SK-N-SH (cell line): ENCODE measurements around the gene GRK5. TPM values are rescaled to one million over a fixed set of nuclear protein-coding genes. Genes with fewer than 3 reads are reported as not detected.

ENCODE experiments used
- CTCF ChIA-PET: fragments of 300-600, 350-600 bp; formaldehyde crosslinking; extraction: SDS; loops from one replicate; lab custom pipeline; 2021; lab: Yijun Ruan, JAX
- POLR2A ChIA-PET: fragments of 350-600 bp; sonication (Branson Sonifier 250); formaldehyde crosslinking; extraction: SDS; loops from one replicate; lab custom pipeline; 2020; ENCODE audit warnings: antibody characterized with exemption, inconsistent platforms; lab: Yijun Ruan, JAX
- DNase-seq: peaks from one replicate; pipeline ENCODE4 v3.0.0; 2012
- H2AFZ ChIP-seq: fragments of 200-600 bp; sonication (generic); 2 replicates; pipeline ENCODE4 v1.8.1; 2016; ENCODE audit warnings: antibody characterized with exemption, mild to moderate bottlenecking, low read depth
- H3F3A ChIP-seq: fragments of 200-600 bp; sonication (generic); replicated peaks from 2 replicates; pipeline ENCODE3; 2016; ENCODE audit warnings: antibody characterized with exemption, mild to moderate bottlenecking; ENCODE audit not compliant: insufficient read depth
- H3K27ac ChIP-seq, 2 experiments: fragments of 200-500 bp in 1 of 2; fragments of 200-600 bp in 1 of 2; sonication (Bioruptor generic) in 1 of 2; sonication (generic), shearing (Covaris generic) in 1 of 2; 2 replicates each; pipeline versions ENCODE4 v1.5.1 to v1.6.1; 2014 to 2016; ENCODE audit warnings: low read depth in 2 of 2, inconsistent platforms in 1 of 2, low read length in 1 of 2, mild to moderate bottlenecking in 1 of 2, mixed read lengths in 1 of 2
- H3K27me3 ChIP-seq: fragments of 200-600 bp; sonication (generic), shearing (Covaris generic); 2 replicates; pipeline ENCODE4 v1.6.1; 2016; ENCODE audit warnings: mixed run types; ENCODE audit not compliant: insufficient read depth
- H3K36me3 ChIP-seq, 2 experiments: fragments of 200-500 bp in 1 of 2; fragments of 200-600 bp in 1 of 2; sonication (Bioruptor generic) in 1 of 2; sonication (generic) in 1 of 2; replicated peaks in 1 of 2; 2 replicates each; pipeline versions ENCODE3 to v1.5.1; 2014 to 2016; ENCODE audit warnings: low read length in 1 of 2, mild to moderate bottlenecking in 1 of 2; ENCODE audit not compliant: insufficient read depth in 2 of 2, control insufficient read depth in 1 of 2
- H3K4me1 ChIP-seq, 2 experiments: fragments of 200-500 bp in 1 of 2; fragments of 200-600 bp in 1 of 2; sonication (Bioruptor generic) in 1 of 2; sonication (generic), shearing (Covaris generic) in 1 of 2; 2 replicates each; pipeline versions ENCODE4 v1.5.1 to v1.6.1; 2014 to 2016; ENCODE audit warnings: low read depth in 1 of 2, low read length in 1 of 2, mixed run types in 1 of 2; ENCODE audit not compliant: insufficient read depth in 2 of 2, control insufficient read depth in 1 of 2
- H3K4me2 ChIP-seq: fragments of 200-600 bp; sonication (generic), shearing (Covaris generic); 2 replicates; pipeline ENCODE4 v1.6.1; 2017; ENCODE audit warnings: mixed run types
- H3K4me3 ChIP-seq, 2 experiments: fragments of 200-500 bp in 1 of 2; fragments of 200-600 bp in 1 of 2; sonication (Bioruptor generic) in 1 of 2; sonication (generic), shearing (Covaris generic) in 1 of 2; 2 replicates each; pipeline versions ENCODE4 v1.5.1 to v1.8.1; 2014 to 2016; ENCODE audit warnings: low read depth in 2 of 2, inconsistent platforms in 1 of 2, low read length in 1 of 2, mild to moderate bottlenecking in 1 of 2, mixed read lengths in 1 of 2, moderate library complexity in 1 of 2
- H3K79me2 ChIP-seq: fragments of 200-600 bp; sonication (generic); 2 replicates; pipeline ENCODE4 v1.8.1; 2017; ENCODE audit warnings: mild to moderate bottlenecking; ENCODE audit not compliant: insufficient read depth
- H3K9ac ChIP-seq: fragments of 200-600 bp; sonication (generic); 2 replicates; pipeline ENCODE4 v1.6.1; 2017; ENCODE audit warnings: mixed run types
- H3K9me2 ChIP-seq: fragments of 200-600 bp; sonication (generic); 2 replicates; pipeline ENCODE4 v1.6.1; 2017; ENCODE audit warnings: mixed run types
- H3K9me3 ChIP-seq: fragments of 200-600 bp; sonication (generic); 2 replicates; pipeline ENCODE4 v1.6.1; 2017; ENCODE audit warnings: mixed run types, mild to moderate bottlenecking, moderate library complexity
- H4K20me1 ChIP-seq: fragments of 200-600 bp; sonication (generic); 2 replicates; pipeline ENCODE4 v1.6.1; 2017; ENCODE audit warnings: mild to moderate bottlenecking, mixed run types; ENCODE audit not compliant: insufficient read depth
- CHD2 ChIP-seq: fragments of 150-350 bp; IDR thresholded peaks from 2 replicates; pipeline ENCODE4 v1.6.1; 2018; ENCODE audit warnings: low read length; ENCODE audit not compliant: partially characterized antibody
- CTCF ChIP-seq: fragments of 200-600 bp; sonication (generic); IDR thresholded peaks from 2 replicates; pipeline ENCODE4 v1.6.1; 2017; ENCODE audit warnings: antibody characterized with exemption, mild to moderate bottlenecking, moderate library complexity
- ELF1 ChIP-seq: IDR thresholded peaks from 2 replicates; pipeline ENCODE4 v1.4.0; 2012
- EP300 ChIP-seq, 2 experiments: IDR thresholded peaks; 2 replicates each; pipeline versions ENCODE4 v1.4.0 to v1.6.1; 2012; ENCODE audit warnings: borderline replicate concordance in 1 of 2, low read depth in 1 of 2, low read length in 1 of 2
- FOXJ3 ChIP-seq: sonication (generic); formaldehyde crosslinking; IDR thresholded peaks from 2 replicates; pipeline ENCODE4 v1.5.1; 2020; ENCODE audit warnings: mild to moderate bottlenecking, missing genetic modification reagents
- FOXM1 ChIP-seq: IDR thresholded peaks from 2 replicates; pipeline ENCODE4 v1.4.0; 2012; ENCODE audit warnings: low read depth, mild to moderate bottlenecking
- IRF3 ChIP-seq: fragments of 150-350 bp; IDR thresholded peaks from 2 replicates; pipeline ENCODE4 v1.6.1; 2016; ENCODE audit warnings: mild to moderate bottlenecking, low read depth, low read length
- JUND ChIP-seq: IDR thresholded peaks from 2 replicates; pipeline ENCODE4 v1.4.0; 2012
- NFIC ChIP-seq: IDR thresholded peaks from 2 replicates; pipeline ENCODE4 v1.4.0; 2012; ENCODE audit warnings: borderline replicate concordance
- NRF1 ChIP-seq: IDR thresholded peaks from 2 replicates; pipeline ENCODE4 v1.6.1; 2012; ENCODE audit warnings: low read depth, mild to moderate bottlenecking, low read length
- POLR2AphosphoS5 ChIP-seq: IDR thresholded peaks from 2 replicates; pipeline ENCODE4 v1.6.1; 2012; ENCODE audit warnings: low read depth, low read length
- RCOR1 ChIP-seq: fragments of 150-350 bp; IDR thresholded peaks from 2 replicates; pipeline ENCODE4 v1.6.1; 2017; ENCODE audit warnings: antibody characterized with exemption, low read length
- RXRA ChIP-seq: IDR thresholded peaks from 2 replicates; pipeline ENCODE4 v1.4.0; 2012; ENCODE audit warnings: low read depth, mild to moderate bottlenecking, borderline replicate concordance
- SIN3A ChIP-seq: IDR thresholded peaks from 2 replicates; pipeline ENCODE4 v1.6.1; 2012; ENCODE audit warnings: low read depth, mild to moderate bottlenecking, low read length, moderate library complexity, borderline replicate concordance
- TAF1 ChIP-seq: IDR thresholded peaks from 2 replicates; pipeline ENCODE4 v1.6.1; 2012; ENCODE audit warnings: low read depth, mild to moderate bottlenecking, low read length, moderate library complexity, borderline replicate concordance
- TCF12 ChIP-seq: IDR thresholded peaks from 2 replicates; pipeline ENCODE4 v1.4.0; 2012
- TEAD4 ChIP-seq: IDR thresholded peaks from 2 replicates; pipeline ENCODE4 v1.4.0; 2012; ENCODE audit warnings: mild to moderate bottlenecking, borderline replicate concordance; ENCODE audit not compliant: insufficient read depth
- USF1 ChIP-seq: IDR thresholded peaks from 2 replicates; pipeline ENCODE4 v1.4.0; 2012; ENCODE audit warnings: low read depth, borderline replicate concordance
- USF2 ChIP-seq: fragments of 150-350 bp; IDR thresholded peaks from 2 replicates; pipeline ENCODE4 v1.6.1; 2017; ENCODE audit warnings: antibody characterized with exemption, low read length, low read depth, borderline replicate concordance
- WGBS: methylation state at CpG from one replicate; pipeline ENCODE4 v1.1.6; 2017; ENCODE audit warnings: low lambda C conversion rate; 5-methylcytosine and 5-hydroxymethylcytosine counted together
- polyA plus RNA-seq, 3 experiments: library from polyadenylated mRNA; depleted of rRNA; stranded (reverse); fragments of >200 nt; gene quantifications; 2 replicates each; pipeline ENCODE4 v1.2.3, GENCODE V29; 2012

GRK5 gene
- polyA plus RNA-seq, 1 of the 3 experiments (the other 2 are of a cell fraction) = 12.1 TPM

- peak; percentile 91 for DNase-seq
- WGBS = 62% methylated on average over 11 of the region's 11 CpGs
- Histone ChIP-seq H3K4me1 (peaks cover 0 to 40% of the 10 kb centered on the region in 2 experiments; a peak in 1 of 4 replicates), H3K27ac (peak overlapping the region in 1 of 2 experiments; percentile 53; a peak in 2 of 4 replicates), H3K4me2 (peak overlapping the region; percentile 10; the same call in 1 of the 2 replicates), H3K27me3 (no peaks in the 10 kb centered on the region), H3K79me2 (no peaks in the 10 kb centered on the region), H3K9me3 (no peaks in the 10 kb centered on the region), H3K36me3 (peaks cover 0 to 5% of the 10 kb centered on the region in 2 experiments), H3K9me2 (no peaks in the 10 kb centered on the region), H3F3A (no peaks in the 10 kb centered on the region), H2AFZ (no peak overlapping the region), H4K20me1 (no peaks in the 10 kb centered on the region), H3K4me3 (no peak overlapping the region), H3K9ac (no peak overlapping the region)
- CTCF ChIA-PET = interaction anchor here (0.7 to 11.7 kb wide), 9 partner anchors 10 to 223 kb away, joined by 3 to 150 read pairs (median 6); partner anchors contain the start of genes GRK5 and RGS10
- no peak for TF ChIP-seq TCF12
- peak; percentile 57 for TF ChIP-seq RCOR1
- peak; percentile 66 for TF ChIP-seq CHD2
- TF ChIP-seq FOXJ3 = no peak
- peak in 1 of 2 experiments; percentile 56; a peak in 1 of 4 replicates for TF ChIP-seq EP300 (IDR thresholded peaks at IDR 0.05; ENCODE audit: borderline replicate concordance in 1 of 2, low read depth in 1 of 2, low read length in 1 of 2)
- no peak for TF ChIP-seq USF1
- POLR2A ChIA-PET = interaction anchor here (0.5 to 1.9 kb wide), 3 partner anchors 10 to 216 kb away, joined by 3 to 8 read pairs (median 4); no protein-coding TSS in a partner anchor
These were observed 214.7 kb downstream of the GRK5 start for GRCh38 chr10:119421891-119422681.

GRCh38 chr10:119422682-119423509 lies 215.5 kb downstream of the GRK5 start:
- no peak overlapping the region for H3K4me2 ChIP-seq
- no peaks in the 10 kb centered on the region for H3K79me2 ChIP-seq
- no peaks in the 10 kb centered on the region for H3F3A ChIP-seq
- H3K4me3 ChIP-seq = no peak overlapping the region
- TF ChIP-seq FOXJ3 (no peak), USF1 (no peak), CTCF (no peak), NFIC (no peak), USF2 (no peak), RXRA (no peak), IRF3 (no peak), FOXM1 (no peak), POLR2AphosphoS5 (no peak), SIN3A (no peak), NRF1 (no peak), TAF1 (no peak), TEAD4 (no peak), ELF1 (no peak), JUND (no peak)
- no peaks in the 10 kb centered on the region for H4K20me1 ChIP-seq
- no peak overlapping the region for H3K9ac ChIP-seq
- no peak for DNase-seq
- WGBS = 95% methylated on average over 10 of the region's 12 CpGs
- H3K27me3 ChIP-seq = no peaks in the 10 kb centered on the region
- no peak overlapping the region; a peak in 1 of 4 replicates for H3K27ac ChIP-seq
- ChIA-PET POLR2A (interaction anchor here (1.1 to 1.9 kb wide), 2 partner anchors 10 to 216 kb away, joined by 4 to 8 read pairs; no protein-coding TSS in a partner anchor), CTCF (interaction anchor here (1.4 to 11.7 kb wide), 6 partner anchors 9 to 224 kb away, joined by 4 to 150 read pairs (median 14); partner anchors contain the start of gene GRK5)
- H3K36me3 ChIP-seq = peaks cover 0 to 5% of the 10 kb centered on the region in 2 experiments
- H3K9me2 ChIP-seq = no peaks in the 10 kb centered on the region
- H3K9me3 ChIP-seq = no peaks in the 10 kb centered on the region
- H3K4me1 ChIP-seq = peaks cover 0 to 38% of the 10 kb centered on the region in 2 experiments; a peak in 1 of 4 replicates
- H2AFZ ChIP-seq = no peak overlapping the region
